ENCODE data around the gene UHMK1.
A peak's percentile ranks its signal among the peaks of the same experiment; 100 is the strongest.
"Not testable (repeated sequence)": the region's sequence is repeated elsewhere in the genome, so short reads cannot be mapped to it uniquely, and the experiment has no call there.

The UHMK1 gene

GRCh38 chr1:162497723-162498495 is at the start of gene UHMK1:
UHMK1 (plus strand) TSS chr1:162497818; CDS start chr1:162498001, 183 bp downstream.
- peak; percentile 82 for DNase-seq

GRCh38 chr1:162454361-162454760 is 43.3 kb upstream of the UHMK1 start:
- not testable (repeated sequence) for DNase-seq

- DNase-seq: no peak
Measured at GRCh38 chr1:162456323-162456722, 41.3 kb upstream of the UHMK1 start.

GRCh38 chr1:162458236-162458635 is 39.4 kb upstream of the UHMK1 start:
- DNase-seq: no peak

GRCh38 chr1:162462425-162462824 is 35.2 kb upstream of the UHMK1 start:
- DNase-seq: not testable (repeated sequence)

- DNase-seq: no peak
Measured at GRCh38 chr1:162463021-162463420, 34.6 kb upstream of the UHMK1 start.

- DNase-seq: no peak
Measured at GRCh38 chr1:162466797-162467196, 30.8 kb upstream of the UHMK1 start.

GRCh38 chr1:162470216-162470615 is 27.4 kb upstream of the UHMK1 start:
- no peak for DNase-seq

- no peak for DNase-seq
Measured at GRCh38 chr1:162471290-162471853, 26.2 kb upstream of the UHMK1 start.

- DNase-seq: no peak
Measured at GRCh38 chr1:162475089-162475488, 22.5 kb upstream of the UHMK1 start.

- no peak for DNase-seq
Measured at GRCh38 chr1:162475539-162476185, 22.0 kb upstream of the UHMK1 start.

- DNase-seq: no peak
Measured at GRCh38 chr1:162476620-162477019, 21.0 kb upstream of the UHMK1 start.

GRCh38 chr1:162485236-162485635 is 12.4 kb upstream of the UHMK1 start:
- DNase-seq: no peak

GRCh38 chr1:162487241-162487640 is 10.4 kb upstream of the UHMK1 start:
- no peak for DNase-seq

GRCh38 chr1:162488219-162488618 is 9.4 kb upstream of the UHMK1 start:
- DNase-seq: no peak

GRCh38 chr1:162495531-162496233 is 1.9 kb upstream of the UHMK1 start:
- DNase-seq: not testable (repeated sequence)

- no peak for DNase-seq
Measured at GRCh38 chr1:162497104-162497722, 405 bp upstream of the UHMK1 start.

- no peak for DNase-seq
Measured at GRCh38 chr1:162498496-162498810, 835 bp downstream of the UHMK1 start.

GRCh38 chr1:162500805-162501204 is 3.2 kb downstream of the UHMK1 start:
- no peak for DNase-seq

- DNase-seq: no peak
Measured at GRCh38 chr1:162502077-162502476, 4.5 kb downstream of the UHMK1 start.

- no peak for DNase-seq
Measured at GRCh38 chr1:162502928-162503327, 5.3 kb downstream of the UHMK1 start.

GRCh38 chr1:162527314-162527713 is 29.7 kb downstream of the UHMK1 start:
- no peak for DNase-seq

GRCh38 chr1:162530307-162530987 is 32.8 kb downstream of the UHMK1 start:
- DNase-seq: no peak

All from NCI-H2029 treated with DMSO at 0.1 percent for 48 hours (cell line).